Endometrium (tissue), 2 donors: ENCODE results near the gene EFHD2.
"Not testable (repeated sequence)": the region's sequence is repeated elsewhere in the genome, so short reads cannot be mapped to it uniquely, and the experiment has no call there.

Experiments
- FAIRE-seq: peaks from 2 replicates; lab custom pipeline; 2012; peaks lifted over from hg19 to GRCh38; lab: Jason Lieb, UNC
- donor health status: control.
- donor health status: control.

EFHD2 gene

GRCh38 chr1:15412175-15412800 lies 2.6 kb downstream of the EFHD2 start:
- no peak for FAIRE-seq

- FAIRE-seq, result no peak
Observed at GRCh38 chr1:15412843-15413242, 3.2 kb downstream of the EFHD2 start.

GRCh38 chr1:15413563-15414444 lies 4.1 kb downstream of the EFHD2 start:
- no peak for FAIRE-seq

GRCh38 chr1:15414445-15414983 lies 4.8 kb downstream of the EFHD2 start:
- no peak for FAIRE-seq

- FAIRE-seq, result no peak
Observed at GRCh38 chr1:15417059-15417934, 7.6 kb downstream of the EFHD2 start.

GRCh38 chr1:15418806-15419515 lies 9.3 kb downstream of the EFHD2 start:
- no peak for FAIRE-seq

- FAIRE-seq, result no peak
Observed at GRCh38 chr1:15420853-15421465, 11.3 kb downstream of the EFHD2 start.

GRCh38 chr1:15422871-15423270 lies 13.2 kb downstream of the EFHD2 start:
- FAIRE-seq, result no peak

GRCh38 chr1:15423355-15424077 lies 13.8 kb downstream of the EFHD2 start:
- FAIRE-seq, result no peak

GRCh38 chr1:15424146-15424667 lies 14.5 kb downstream of the EFHD2 start:
- no peak for FAIRE-seq

- no peak for FAIRE-seq
Observed at GRCh38 chr1:15424981-15425380, 15.3 kb downstream of the EFHD2 start.

GRCh38 chr1:15425521-15425920 lies 15.8 kb downstream of the EFHD2 start:
- FAIRE-seq, result no peak

- no peak for FAIRE-seq
Observed at GRCh38 chr1:15425958-15426357, 16.3 kb downstream of the EFHD2 start.

GRCh38 chr1:15426492-15427279 lies 17.0 kb downstream of the EFHD2 start:
- no peak for FAIRE-seq

GRCh38 chr1:15427280-15427666 lies 17.6 kb downstream of the EFHD2 start:
- FAIRE-seq, result no peak

GRCh38 chr1:15428252-15428651 lies 18.6 kb downstream of the EFHD2 start:
- FAIRE-seq, result not testable (repeated sequence)

- FAIRE-seq, result no peak
Observed at GRCh38 chr1:15428815-15429435, 19.2 kb downstream of the EFHD2 start.

GRCh38 chr1:15429701-15430149 lies 20.0 kb downstream of the EFHD2 start:
- no peak for FAIRE-seq
